Ascending aorta (tissue), 2 donors: Measurements from ENCODE around the gene PGBD5. TPM values are rescaled to one million over a fixed set of nuclear protein-coding genes. Genes with fewer than 3 reads are reported as not detected.

Experiments used
- DNase-seq, 2 donors: peaks; one replicate each; pipeline ENCODE4 v3.0.0-alpha.2; 2019; ENCODE audit warnings: low spot score in 2 of 2
- H3K27ac ChIP-seq, 2 donors: fragments of 200-600 bp; sonication (generic); one replicate each; pipeline ENCODE4 v1.5.1; 2016 to 2017; ENCODE audit warnings: mild to moderate bottlenecking in 1 of 2
- H3K27me3 ChIP-seq: fragments of 200-600 bp; sonication (generic); one replicate; pipeline ENCODE4 v1.5.1; 2017
- H3K36me3 ChIP-seq, 2 donors: fragments of 200-600 bp; sonication (generic); one replicate each; pipeline ENCODE4 v1.5.1; 2016
- H3K4me1 ChIP-seq, 2 donors: fragments of 200-600 bp; sonication (generic); one replicate each; pipeline ENCODE4 v1.5.1; 2016 to 2017; ENCODE audit warnings: mild to moderate bottlenecking in 1 of 2
- H3K4me3 ChIP-seq, 2 donors: fragments of 200-600 bp; sonication (generic); one replicate each; pipeline ENCODE4 v1.5.1; 2016 to 2017; ENCODE audit warnings: mild to moderate bottlenecking in 1 of 2
- H3K9me3 ChIP-seq, 2 donors: fragments of 200-600 bp; sonication (generic); one replicate each; pipeline ENCODE4 v1.5.1; 2016
- CTCF ChIP-seq, 3 experiments: fragments of 200-600 bp in 2 of 3; fragments of 450-650 bp in 1 of 3; sonication (generic) in 2 of 3; IDR thresholded peaks; one replicate each; pipeline ENCODE4 v1.5.1; 2016 to 2019; ENCODE audit warnings: antibody characterized with exemption in 3 of 3, mild to moderate bottlenecking in 1 of 3, moderate library complexity in 1 of 3
- intact Hi-C: fragments of 100-400 bp; cut with DNase I; formaldehyde crosslinking; loops from one replicate; pipeline ENCODE4 v1.15.1; 2023
- total RNA-seq: library from RNA; depleted of rRNA; stranded (reverse); fragments of >200 nt; gene quantifications from one replicate; pipeline ENCODE4 v1.1.0, GENCODE V29; 2016

Gene PGBD5
- total RNA-seq, 1 donor from 2014 or later, result not detected

GRCh38 chr1:230375147-230375546, 51.0 kb downstream of the PGBD5 start:
- intact Hi-C loops, result no loop called here
- Histone ChIP-seq H3K27me3 (no peaks in the 10 kb centered on the region), H3K27ac (no peak overlapping the region), H3K4me3 (no peak overlapping the region), H3K9me3 (peaks cover 0 to 8% of the 10 kb centered on the region in 2 donors), H3K36me3 (no peaks in the 10 kb centered on the region), H3K4me1 (no peaks in the 10 kb centered on the region)
- TF ChIP-seq CTCF (IDR thresholded peaks at IDR 0.05), result no peak
- DNase-seq, result no peak

GRCh38 chr1:230371923-230372703, 54.0 kb downstream of the PGBD5 start:
- Histone ChIP-seq H3K36me3 (no peaks in the 10 kb centered on the region), H3K9me3 (no peaks in the 10 kb centered on the region), H3K4me1 (no peaks in the 10 kb centered on the region), H3K4me3 (no peak overlapping the region), H3K27ac (no peak overlapping the region), H3K27me3 (no peaks in the 10 kb centered on the region)
- TF ChIP-seq CTCF (IDR thresholded peaks at IDR 0.05), result no peak
- DNase-seq, result no peak
- intact Hi-C loops, result no loop called here

GRCh38 chr1:230370109-230370508, 56.0 kb downstream of the PGBD5 start:
- Histone ChIP-seq H3K27ac (no peak overlapping the region), H3K4me1 (no peaks in the 10 kb centered on the region), H3K4me3 (no peak overlapping the region), H3K36me3 (no peaks in the 10 kb centered on the region), H3K27me3 (no peaks in the 10 kb centered on the region), H3K9me3 (no peaks in the 10 kb centered on the region)
- no peak for TF ChIP-seq CTCF (IDR thresholded peaks at IDR 0.05)
- intact Hi-C loops, result no loop called here
- DNase-seq, result no peak

- Histone ChIP-seq H3K27ac (no peak overlapping the region), H3K4me1 (no peaks in the 10 kb centered on the region), H3K36me3 (no peaks in the 10 kb centered on the region), H3K27me3 (no peaks in the 10 kb centered on the region), H3K9me3 (no peaks in the 10 kb centered on the region), H3K4me3 (no peak overlapping the region)
- TF ChIP-seq CTCF (IDR thresholded peaks at IDR 0.05), result no peak
- DNase-seq, result no peak
- intact Hi-C loops, result no loop called here
These were observed 57.3 kb downstream of the PGBD5 start for GRCh38 chr1:230368871-230369270.

GRCh38 chr1:230368363-230368762, 57.8 kb downstream of the PGBD5 start:
- no peaks in the 10 kb centered on the region for H3K27me3 ChIP-seq
- no peaks in the 10 kb centered on the region for H3K9me3 ChIP-seq
- H3K4me1 ChIP-seq, result no peaks in the 10 kb centered on the region
- H3K4me3 ChIP-seq, result no peak overlapping the region
- no peak for DNase-seq
- intact Hi-C loops, result no loop called here
- no peak for TF ChIP-seq CTCF (IDR thresholded peaks at IDR 0.05)
- no peaks in the 10 kb centered on the region for H3K36me3 ChIP-seq
- H3K27ac ChIP-seq, result no peak overlapping the region
